Limb (tissue), 2 donors: ENCODE data around the gene PRDM5.

Experiments used
- DNase-seq, 2 donors: peaks; one replicate each; pipeline ENCODE4 v3.0.0-alpha.2; 2016; ENCODE audit errors: extremely low spot score in 2 of 2

The PRDM5 gene

DNA sequence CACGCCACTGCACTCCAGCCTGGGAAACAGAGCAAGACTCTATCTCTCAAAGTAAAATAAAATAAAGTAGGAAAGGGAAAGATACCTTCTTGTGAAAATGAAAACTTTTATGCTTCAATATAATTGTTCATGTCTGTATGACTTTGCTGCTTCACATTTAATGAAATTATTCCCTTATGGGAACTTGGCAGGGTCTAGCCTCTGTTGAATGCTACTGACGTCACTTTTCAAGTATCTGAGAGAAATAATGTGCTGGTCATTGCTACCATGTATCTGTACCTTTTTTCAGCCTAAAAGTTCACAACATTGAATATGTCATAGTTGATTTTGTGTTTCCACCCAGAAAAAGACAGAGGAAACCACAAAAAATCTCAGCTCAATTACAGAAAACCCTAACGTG is 65.2 kb downstream of the PRDM5 start:
- no peak for DNase-seq

DNA sequence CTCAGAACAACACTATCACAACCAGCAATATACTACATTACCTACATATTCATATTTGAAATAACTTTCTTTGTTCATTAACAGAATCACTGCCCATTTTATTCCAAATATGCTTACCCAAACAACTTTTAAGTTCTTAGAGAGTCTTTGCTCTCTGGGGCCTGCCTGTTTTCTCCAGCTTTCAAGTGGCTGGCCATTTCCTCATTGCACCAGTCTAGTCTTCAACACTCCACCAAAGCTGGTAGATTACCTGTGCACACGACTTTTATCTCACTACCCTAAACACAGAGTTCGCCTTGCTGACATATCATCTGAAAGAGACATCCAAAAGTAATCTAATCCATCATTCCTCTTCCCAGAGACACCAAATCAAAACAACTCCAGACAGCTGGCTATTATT is 66.2 kb downstream of the PRDM5 start:
- no peak for DNase-seq

DNA sequence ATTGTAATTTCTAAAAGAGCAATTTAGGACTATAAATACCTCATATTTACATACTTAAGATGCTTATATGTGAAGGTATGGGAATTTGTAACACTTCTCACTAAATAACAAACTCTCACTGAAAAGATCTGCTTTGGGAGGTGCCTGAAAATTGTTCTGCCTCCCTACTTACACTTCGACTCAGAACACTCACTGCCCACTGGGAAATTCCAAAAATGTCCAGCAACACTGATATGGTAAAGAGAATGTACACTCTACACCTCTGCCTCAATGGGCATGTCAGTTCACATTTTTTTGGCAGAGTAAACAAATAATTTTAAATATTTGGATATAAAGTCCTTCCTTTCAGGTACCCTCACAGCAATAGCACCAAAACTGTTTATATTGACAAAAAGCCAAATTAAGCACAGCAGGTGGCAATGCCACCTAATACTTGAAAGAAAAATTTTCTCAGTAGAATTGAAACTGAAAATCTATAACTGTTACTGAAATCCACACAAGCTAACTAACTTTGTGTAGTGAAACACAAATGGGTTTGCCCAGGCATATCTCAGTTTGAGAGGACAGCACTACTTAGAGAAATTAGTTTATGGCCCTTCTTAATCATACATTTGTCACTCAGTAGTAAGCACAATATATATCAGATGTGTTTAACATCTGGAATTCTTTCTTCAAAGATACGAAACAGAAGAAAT is 67.1 kb downstream of the PRDM5 start:
- no peak for DNase-seq

DNA sequence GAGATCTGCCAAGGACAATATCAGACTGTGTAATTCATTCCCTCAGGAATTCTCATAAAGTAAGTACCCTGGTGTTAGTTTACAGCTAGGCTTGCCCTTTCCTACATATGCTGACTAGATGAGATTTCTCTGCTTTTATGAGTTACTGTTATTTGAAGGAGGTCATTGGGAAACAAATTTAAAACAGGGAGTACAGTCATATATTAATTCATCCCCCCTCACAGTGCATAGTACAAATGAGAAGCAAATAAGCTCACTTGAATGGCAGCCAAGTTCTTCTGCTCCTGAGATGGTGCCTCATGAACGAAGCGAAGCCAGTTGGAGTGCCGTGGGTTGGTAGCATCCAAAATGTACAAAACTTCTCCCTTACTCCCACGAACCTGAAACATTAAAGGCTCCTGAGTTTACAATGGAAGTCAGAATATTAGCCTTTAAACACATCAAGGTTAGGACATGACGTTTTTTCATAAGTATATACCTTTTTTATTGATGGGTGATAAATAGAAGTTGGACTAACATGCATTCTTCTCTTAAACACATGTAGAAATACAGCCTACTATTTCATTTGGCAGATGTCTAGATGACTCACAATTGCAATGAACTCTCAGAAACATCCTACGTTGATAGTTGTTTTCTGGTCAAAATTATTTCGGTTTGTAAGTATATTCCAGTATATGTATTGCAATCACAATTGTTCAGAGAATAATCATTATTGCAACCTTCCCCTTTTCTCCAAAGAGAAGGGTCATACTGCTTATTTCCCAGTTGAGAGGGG is 69.2 kb downstream of the PRDM5 start:
- peak in 1 of 2 donors; percentile 24 for DNase-seq

DNA sequence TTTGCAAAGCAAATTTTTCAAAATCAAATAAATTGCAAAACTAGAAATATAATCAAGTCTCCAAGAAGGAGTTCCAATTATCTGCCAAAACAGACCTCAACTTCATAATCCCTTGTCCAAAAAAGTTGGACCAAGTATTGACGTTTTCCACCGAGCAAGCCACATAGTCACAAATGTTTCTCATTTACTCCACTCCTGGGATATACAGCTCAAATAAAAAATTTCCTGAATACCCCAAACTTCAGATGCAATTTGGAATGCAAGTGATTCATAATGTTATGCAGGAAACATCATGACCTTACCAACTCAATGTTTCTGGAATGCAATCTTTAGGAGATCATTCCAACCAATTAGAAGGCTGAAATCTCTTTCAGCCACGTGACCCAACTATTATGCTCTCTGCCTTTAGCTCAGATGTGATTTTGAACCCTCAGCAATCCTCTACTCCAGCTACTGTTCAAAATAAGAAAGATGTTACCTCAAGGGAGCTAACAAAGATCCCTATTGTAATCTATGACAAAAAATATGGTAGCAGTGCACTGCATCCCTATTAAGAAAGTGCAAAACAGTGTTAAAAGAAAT is 72.4 kb downstream of the PRDM5 start:
- DNase-seq: peak in 1 of 2 donors; percentile 42

DNA sequence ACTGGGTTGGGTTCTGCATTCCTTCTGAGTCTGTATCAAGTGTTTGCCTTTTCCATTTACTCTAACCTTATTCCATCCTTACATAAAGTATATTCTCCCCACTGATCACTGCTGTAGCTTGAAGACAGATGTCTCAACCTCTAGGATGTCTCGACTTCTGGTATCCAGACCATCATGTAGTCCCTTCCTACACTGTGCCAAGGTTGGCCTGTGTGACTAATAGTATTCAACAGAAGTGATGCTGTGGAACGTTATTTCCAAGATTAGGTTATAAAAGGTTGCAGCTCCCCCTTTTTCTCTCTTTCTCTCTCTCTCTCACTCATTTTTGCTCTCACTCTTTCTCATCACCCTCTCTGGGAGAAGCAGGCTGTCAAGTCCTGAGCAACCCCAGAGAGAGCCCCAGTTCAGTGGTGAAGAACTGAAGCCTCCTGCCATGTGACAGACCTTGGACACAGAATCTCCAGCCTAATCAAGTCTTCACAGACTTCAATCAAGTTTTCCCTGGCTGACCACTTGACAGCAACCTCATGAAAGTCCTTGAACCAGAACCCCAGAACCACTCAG is 75.4 kb downstream of the PRDM5 start:
- no peak for DNase-seq

DNA sequence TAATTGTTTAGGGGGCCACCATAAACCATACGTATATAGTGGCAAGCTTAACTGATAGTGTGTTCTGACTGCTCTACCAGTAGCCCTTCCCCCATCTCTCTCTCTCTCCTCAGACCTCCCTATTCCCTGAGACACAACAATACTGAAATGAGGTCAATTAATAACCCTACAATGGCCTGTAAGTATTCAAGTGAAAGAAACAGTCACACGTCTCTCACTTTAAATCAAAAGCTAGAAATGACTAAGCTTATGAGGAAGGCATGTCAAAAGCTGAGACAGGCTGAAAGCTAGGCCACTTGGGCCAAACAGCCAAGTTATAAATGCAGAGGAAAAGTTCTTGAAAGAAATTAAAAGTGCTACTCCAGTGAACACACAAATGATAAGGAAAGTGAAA is 78.0 kb downstream of the PRDM5 start:
- DNase-seq: no peak

DNA sequence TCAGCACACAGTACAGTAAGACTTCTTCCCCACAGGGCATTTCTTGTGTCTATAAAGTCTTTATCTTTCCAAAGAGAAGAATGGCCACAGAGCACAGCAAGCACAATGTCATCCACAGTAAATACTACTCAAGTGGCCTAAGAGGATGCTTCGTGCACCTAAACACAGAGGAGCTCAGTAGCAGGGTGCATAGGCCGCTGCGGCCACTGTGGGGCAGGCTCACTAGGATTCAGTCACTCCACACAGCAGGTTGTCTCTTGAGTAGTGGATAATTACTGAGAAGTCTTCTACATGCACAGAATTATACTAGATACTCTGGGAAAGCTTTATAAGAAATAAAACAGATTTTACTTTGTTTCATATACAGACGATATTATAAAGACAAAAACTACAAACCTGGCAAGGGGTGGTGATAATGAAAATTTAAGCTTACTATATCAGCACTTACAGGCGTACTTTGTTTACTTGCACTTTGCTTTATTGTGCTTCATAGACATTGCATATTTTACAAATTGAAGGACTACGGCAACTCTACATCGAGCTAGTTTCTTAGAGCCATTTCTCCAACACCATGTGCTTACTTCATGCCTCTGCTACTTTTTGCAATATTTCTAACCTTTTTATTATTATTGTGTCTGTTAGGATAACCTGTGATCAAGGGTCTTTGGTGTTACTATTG is 78.5 kb downstream of the PRDM5 start:
- DNase-seq: no peak

DNA sequence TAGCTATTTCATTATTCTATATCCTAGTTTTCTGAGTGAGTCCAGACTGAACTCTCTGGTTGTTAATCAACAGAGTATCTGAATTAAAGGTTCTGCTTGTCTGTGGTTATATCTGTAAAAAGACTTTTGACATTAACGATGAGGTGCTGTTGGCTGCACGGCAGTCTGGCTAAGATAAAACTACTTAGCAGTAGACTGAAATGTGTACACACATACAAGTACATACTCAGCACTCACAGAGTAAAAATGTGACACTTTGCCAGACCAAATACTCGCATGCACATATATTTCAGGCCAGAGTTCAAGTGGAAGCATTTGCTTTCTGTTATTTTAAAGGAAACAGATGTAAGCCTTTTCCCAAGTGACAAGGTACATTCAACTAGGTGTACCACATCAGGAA is 80.5 kb downstream of the PRDM5 start:
- DNase-seq: peak in 1 of 2 donors; percentile 54

DNA sequence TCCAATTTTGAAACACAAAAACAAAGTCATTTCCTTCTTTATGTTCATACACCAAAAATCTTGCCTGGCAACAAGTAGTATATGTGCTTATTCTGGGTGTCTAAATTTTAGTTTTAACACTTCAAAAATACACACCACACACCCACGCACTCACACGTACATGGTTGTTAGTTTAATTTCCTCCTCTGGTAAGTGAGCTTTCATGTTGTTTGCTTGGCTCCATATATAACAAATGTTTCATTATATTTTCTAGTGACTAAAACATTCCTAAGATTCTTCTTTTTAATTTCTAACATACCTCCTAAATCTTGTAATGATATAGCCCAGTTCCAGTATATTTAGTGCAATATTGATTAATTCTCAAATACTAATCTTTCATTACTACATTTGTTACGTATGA is 80.9 kb downstream of the PRDM5 start:
- DNase-seq: no peak

DNA sequence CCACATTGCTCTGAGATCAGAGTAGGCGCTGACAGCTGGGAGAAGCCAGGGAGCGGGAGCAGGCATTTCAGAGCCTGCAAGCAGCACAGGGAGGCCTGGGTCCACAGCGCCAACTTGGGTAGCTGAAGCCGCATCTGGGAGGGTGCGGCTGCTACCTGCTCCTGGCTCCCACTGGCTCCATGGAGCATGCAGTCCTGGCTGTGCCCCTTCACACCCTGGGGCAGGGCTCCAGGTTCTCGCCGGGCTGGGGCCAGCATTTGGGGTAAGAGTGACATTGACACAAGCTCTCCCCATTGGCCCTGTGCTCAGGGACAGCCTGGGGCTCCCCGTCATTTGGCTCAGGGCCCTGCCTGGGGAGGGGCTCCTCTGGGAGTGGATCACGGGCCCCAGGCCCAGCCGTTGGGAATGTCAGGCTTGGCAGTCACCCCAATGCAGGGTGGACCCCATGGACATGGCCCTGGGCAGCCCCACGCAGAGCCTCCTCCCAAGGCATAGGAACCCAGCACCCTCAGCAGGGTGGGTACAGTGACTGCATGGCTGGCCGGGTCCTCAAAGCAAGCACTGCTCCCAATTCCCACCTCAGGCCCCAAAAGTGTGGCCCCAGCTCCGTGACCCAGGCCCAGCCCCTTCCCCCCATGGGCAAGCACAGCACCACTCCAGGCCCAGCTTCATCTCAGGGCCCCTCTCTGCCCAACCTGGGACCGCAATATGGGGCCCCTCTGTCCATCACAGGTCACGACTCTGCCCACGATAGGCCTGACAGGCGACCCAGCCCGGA is 82.4 kb downstream of the PRDM5 start:
- no peak for DNase-seq

DNA sequence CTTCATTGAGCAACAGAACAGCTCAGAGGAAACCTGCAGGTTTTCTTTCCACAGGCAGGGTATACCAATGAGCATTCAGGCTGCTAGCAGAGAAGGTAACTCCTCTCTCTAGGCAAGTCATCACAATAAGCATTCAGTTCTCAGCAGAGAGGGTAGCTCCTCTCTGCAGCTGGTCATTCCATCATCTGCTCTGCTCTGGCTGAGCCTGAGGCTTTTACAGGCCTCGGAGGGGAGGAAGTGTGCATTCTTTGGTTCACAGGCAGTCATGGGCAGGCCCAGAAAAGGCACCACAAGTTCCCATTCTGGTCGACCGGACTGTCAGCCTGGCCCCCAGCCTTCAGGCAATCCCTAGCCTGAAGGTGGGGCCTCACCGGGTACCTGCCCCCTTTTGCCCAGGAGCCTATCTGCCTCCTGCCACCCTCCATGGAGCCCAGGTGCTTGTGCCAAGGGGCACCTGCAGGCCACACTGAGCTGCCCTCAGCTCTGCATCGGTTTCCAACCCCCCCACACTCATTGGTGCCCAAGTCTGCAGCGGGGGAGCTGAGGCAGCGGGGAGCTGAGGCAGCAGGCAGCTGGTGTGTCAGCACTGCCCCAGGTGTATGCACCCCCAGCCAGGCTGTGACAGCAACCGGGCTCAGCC is 83.1 kb downstream of the PRDM5 start:
- no peak for DNase-seq

DNA sequence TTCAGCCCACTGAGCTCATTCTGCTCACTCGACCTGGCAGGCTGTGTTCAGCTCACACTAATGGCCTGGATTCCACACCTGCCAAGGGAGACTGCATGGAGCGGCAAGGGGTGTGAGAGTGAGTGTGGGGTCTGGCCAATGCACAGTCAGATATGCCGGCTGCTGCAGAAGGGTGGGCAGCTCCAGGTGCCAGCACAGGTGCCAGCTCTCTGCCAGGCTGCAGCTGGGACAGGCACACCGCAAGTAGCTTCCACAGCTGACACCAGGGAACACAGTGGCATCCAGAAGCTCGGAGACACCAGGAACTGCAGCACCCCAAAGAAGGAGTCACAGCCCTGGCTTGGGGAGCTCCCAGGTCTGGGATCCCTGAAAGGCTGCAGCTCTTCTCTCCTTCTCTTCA is 83.7 kb downstream of the PRDM5 start:
- DNase-seq: no peak

DNA sequence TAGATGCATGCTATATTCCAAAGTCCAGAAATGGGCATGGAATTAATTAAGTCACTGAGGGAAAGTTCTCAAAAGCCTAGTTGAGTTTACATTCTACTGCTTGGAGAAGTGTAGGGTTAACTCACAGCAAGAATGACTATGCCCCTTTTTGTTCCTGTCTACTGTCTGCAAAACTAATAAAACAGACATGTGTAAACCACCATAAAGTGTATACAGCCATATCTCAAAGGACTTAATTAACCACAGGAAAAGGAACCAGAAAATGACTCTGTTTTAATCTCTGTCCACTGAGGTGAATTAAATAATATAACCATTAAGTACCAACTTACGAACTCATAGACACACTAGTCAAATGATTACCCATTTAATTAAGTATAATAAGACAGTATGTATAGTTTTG is 84.9 kb downstream of the PRDM5 start:
- no peak for DNase-seq

DNA sequence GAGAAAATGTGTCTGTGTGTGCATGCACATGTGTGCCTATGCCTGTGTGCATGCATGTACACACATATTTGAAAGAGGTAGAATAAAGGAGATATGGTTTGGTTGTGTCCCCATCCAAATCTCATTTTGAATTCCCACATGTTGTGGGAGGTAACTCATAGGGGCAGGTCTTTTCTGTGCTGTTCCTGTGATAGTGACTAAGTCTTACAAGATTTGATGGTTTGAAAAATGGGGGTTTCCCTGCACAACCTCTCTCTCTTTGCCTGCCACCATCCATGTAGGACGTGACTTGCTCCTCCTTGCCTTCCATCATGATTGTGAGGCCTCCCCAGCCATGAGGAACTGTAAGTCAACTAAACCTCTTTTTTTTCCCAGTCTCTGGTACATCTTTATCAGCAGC is 87.2 kb downstream of the PRDM5 start:
- no peak for DNase-seq

DNA sequence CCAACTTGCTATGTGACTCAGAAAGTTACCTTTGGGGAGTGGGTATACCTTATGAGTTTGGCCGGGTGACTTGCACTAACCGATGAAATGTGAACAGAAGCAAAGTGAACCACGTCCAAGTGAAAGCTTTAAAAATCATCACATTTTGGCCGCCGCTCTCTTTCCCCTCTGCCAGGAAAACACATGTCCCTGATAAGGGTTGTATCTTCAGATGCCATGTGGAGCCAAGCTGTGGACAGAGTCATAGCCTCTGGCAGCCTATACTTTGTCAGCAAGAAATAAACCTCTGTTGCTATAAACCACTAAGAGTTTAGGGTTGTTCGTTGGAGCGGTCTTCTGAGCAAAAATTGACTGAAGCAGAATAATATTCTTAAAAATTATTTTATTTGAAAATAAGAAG is 92.3 kb downstream of the PRDM5 start:
- DNase-seq: no peak

DNA sequence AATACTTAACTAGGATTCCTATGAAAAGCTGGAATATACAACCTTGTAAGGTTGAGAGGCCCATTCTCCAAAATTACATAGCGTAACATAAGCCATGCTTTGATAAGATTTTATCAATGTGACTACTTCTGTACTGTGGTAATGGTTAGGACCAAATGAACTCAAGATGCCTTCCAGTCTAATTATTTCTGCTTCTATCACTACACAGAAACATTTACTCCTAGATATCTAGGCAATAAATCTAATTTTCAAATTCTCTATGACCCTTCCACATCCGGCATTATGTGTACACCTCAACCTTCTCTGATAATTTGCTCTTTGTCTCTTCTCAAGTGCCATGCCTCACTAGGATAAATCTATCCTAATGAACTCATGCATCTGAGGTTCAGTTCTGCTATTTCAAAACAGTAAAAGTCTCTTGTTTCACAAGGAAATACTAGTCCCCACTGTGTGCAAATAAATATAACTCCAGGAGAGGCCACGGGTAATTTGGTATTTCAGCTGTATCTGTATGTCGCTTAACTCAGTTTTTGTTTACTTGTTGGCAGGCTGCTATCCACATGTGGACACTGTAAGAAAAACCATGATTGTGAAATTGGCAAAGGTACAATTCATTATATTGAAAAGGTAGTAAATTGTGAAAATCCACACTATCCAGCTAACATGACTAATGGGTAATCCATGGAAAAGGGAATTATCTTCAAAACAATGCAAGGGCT is 93.3 kb downstream of the PRDM5 start:
- DNase-seq: no peak

DNA sequence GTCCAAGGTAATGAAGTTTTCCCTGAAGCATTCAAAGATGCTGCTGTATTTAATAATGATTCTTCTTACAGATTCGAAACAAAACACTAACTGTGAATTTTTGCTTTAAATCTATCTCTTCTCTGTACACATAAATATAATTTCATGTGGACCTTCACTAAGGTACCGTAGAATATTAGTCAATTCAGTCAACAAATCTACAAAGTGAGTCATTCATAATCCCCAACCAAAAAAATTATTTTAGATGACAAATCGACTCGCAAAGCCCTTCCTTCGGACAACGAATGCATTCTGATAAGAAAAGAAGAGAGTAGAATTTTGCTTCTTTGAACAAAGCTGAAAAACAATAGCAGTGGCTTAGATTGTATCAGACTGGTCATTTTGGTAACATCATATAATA is 95.7 kb downstream of the PRDM5 start:
- DNase-seq: no peak

DNA sequence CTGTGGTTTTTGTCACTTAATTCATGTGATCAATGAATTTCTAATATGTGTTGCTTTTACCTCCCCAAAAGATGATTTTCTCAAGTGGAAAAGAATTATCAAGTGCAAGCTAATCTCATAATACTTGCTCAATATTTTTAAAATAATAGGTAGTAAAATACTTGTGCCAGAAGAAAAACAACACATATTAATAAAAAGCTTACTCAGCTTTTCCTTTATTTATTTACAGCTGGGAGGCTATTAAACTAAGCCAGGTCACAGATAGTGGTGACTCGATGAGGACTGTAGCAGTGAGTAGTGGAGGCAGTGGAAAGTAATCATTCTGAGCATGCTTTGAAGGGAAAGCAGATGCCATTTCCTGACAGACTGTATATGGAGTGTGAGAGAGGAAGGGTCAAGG is 96.1 kb downstream of the PRDM5 start:
- DNase-seq: no peak

DNA sequence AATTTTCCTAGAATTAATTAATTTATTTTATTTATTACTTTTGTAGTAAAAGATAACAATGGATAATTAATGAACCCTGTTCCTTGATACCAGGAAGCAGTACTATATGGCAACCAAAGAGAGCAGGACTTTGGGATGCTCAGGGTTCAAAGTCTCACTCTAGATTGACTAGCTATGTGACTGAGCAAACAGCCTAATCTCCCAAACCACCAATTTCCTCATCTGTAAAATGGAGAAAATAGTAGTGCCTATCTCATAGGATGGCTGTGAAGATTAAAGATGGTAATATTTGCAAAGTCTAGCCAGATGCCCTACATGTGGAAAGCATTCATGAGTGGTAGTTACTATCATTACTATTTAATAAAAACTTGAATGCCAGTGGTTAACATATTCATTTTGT is 97.6 kb downstream of the PRDM5 start:
- DNase-seq: no peak
